A549 (cell line): ENCODE results near the gene EDNRA. TPM values are rescaled to one million over a fixed set of nuclear protein-coding genes. Genes with fewer than 3 reads are reported as not detected.

Experiments used
- ATAC-seq, 2 experiments: fragments of 200-7000 bp in 1 of 2; fragments of >200 bp in 1 of 2; cut with Nextera tagmentation in 1 of 2; cut with Tn5 transposase in 1 of 2; 3 replicates each; pipeline versions ENCODE4 v1.8.0 to v1.9.1; 2018 to 2020; ENCODE audit warnings: mild to moderate bottlenecking in 1 of 2, moderate library complexity in 1 of 2
- CTCF ChIA-PET: fragments of 300-600 bp; sonication (Branson Sonifier 250); formaldehyde crosslinking; extraction: SDS; loops from one replicate; lab custom pipeline; 2021; ENCODE audit warnings: antibody characterized with exemption, inconsistent platforms; lab: Yijun Ruan, JAX
- POLR2A ChIA-PET: fragments of 350-600 bp; formaldehyde crosslinking; extraction: SDS; loops from one replicate; lab custom pipeline; 2021; ENCODE audit warnings: antibody characterized with exemption, inconsistent platforms; lab: Yijun Ruan, JAX
- DNase-seq, 2 experiments: peaks; one replicate each; pipeline versions ENCODE4 v3.0.0 to v3.0.0-alpha.2; 2011 to 2016; ENCODE audit warnings: low read depth in 1 of 2, low spot score in 1 of 2
- FAIRE-seq: peaks from 2 replicates; lab custom pipeline; 2011; peaks lifted over from hg19 to GRCh38; lab: Jason Lieb, UNC
- H3K27ac ChIP-seq, 2 experiments: fragments of >200 bp; sonication (Bioruptor Twin); formaldehyde crosslinking; 3 replicates each; pipeline ENCODE4 v1.5.1; 2016 to 2017
- H3K4me1 ChIP-seq: fragments of >200 bp; sonication (Bioruptor Twin); formaldehyde crosslinking; 3 replicates; pipeline ENCODE4 v1.6.1; 2016
- H3K4me2 ChIP-seq: fragments of >200 bp; sonication (Bioruptor Twin); formaldehyde crosslinking; 3 replicates; pipeline ENCODE4 v1.6.1; 2016
- H3K4me3 ChIP-seq: fragments of >200 bp; sonication (Bioruptor Twin); formaldehyde crosslinking; 3 replicates; pipeline ENCODE4 v1.5.1; 2016
- H3K9me3 ChIP-seq: fragments of >200 bp; sonication (Bioruptor Twin); formaldehyde crosslinking; 3 replicates; pipeline ENCODE4 v1.6.1; 2016
- KDM5A ChIP-seq: fragments of 200-600 bp; sonication (generic); IDR thresholded peaks from 2 replicates; pipeline ENCODE4 v1.6.1; 2016; ENCODE audit warnings: antibody characterized with exemption, mild to moderate bottlenecking
- RAD21 ChIP-seq, 2 experiments: fragments of >200 bp in 1 of 2; sonication (Bioruptor Twin) in 1 of 2; formaldehyde crosslinking in 1 of 2; IDR thresholded peaks in 1 of 2; conservative IDR thresholded peaks in 1 of 2; 2 replicates in 1 of 2; 3 replicates in 1 of 2; pipeline ENCODE4 v1.6.1; 2012 to 2018; ENCODE audit warnings: inconsistent platforms in 1 of 2
- WGBS: methylation state at CpG from one replicate; pipeline ENCODE4 v1.1.6; 2017; ENCODE audit errors: missing lambda C conversion rate; 5-methylcytosine and 5-hydroxymethylcytosine counted together
- polyA plus RNA-seq, 4 experiments: library from polyadenylated mRNA; depleted of rRNA in 3 of 4; stranded (reverse); fragments of >200 nt; fragmentation: RNase III in 1 of 4; extraction: RNeasy Plus Mini Kit Qiagen cat#74134 plus additional on column Dnase treatment in 1 of 4; gene quantifications; 2 replicates in 3 of 4; 3 replicates in 1 of 4; pipeline ENCODE4 v1.2.3, GENCODE V29; 2011 to 2017

Gene EDNRA
- polyA plus RNA-seq, 2 of the 4 experiments (the other 2 are of a cell fraction), result 0.09 to 0.40 TPM

- H3K4me3 ChIP-seq, result no peak overlapping the region
- H3K4me2 ChIP-seq, result no peak overlapping the region
- ChIA-PET CTCF (interaction anchor here (0.6 to 1.9 kb wide), 3 partner anchors 22 to 575 kb away, joined by 3 to 4 read pairs (median 3); no protein-coding TSS in a partner anchor), POLR2A (no interaction called here)
- FAIRE-seq (no peak), DNase-seq (no peak)
- H3K9me3 ChIP-seq, result no peaks in the 10 kb centered on the region
- WGBS, result 64% methylated on average over 5 of the region's 5 CpGs
- H3K4me1 ChIP-seq, result peaks cover 7% of the 10 kb centered on the region; the same call in 2 of the 3 replicates
- TF ChIP-seq RAD21 (conservative IDR thresholded peaks at IDR 0.05 in 1 of 2, IDR thresholded peaks at IDR 0.05 in 1 of 2) (peak in 1 of 2 experiments; percentile 22; a peak in 1 of 5 replicates), KDM5A (no peak)
- TF ChIP-seq, all 56 proteins: peak for 1
- peak in 1 of 2 experiments; percentile 39; a peak in 1 of 6 replicates for ATAC-seq
- no peak overlapping the region for H3K27ac ChIP-seq
These were observed 113.2 kb downstream of the EDNRA start for GRCh38 chr4:147594107-147594506.

Other genes starting within 250 kb of the EDNRA start
- 25.2 and 30.5 TPM in 2 replicates for gene TMEM184C, start 136.3 kb downstream of the EDNRA start, polyA plus RNA-seq (2011; rRNA removed)
- gene TMEM184C, start 136.3 kb downstream of the EDNRA start, polyA plus RNA-seq (2017; fragmentation: RNase III; extraction: RNeasy Plus Mini Kit Qiagen cat#74134 plus additional on column Dnase treatment), result 17.4 to 17.6 TPM (median 17.6 TPM) in 3 replicates
- 6.1 and 6.3 TPM in 2 replicates for gene PRMT9, start 203.1 kb downstream of the EDNRA start, polyA plus RNA-seq (2011; rRNA removed)
- gene PRMT9, start 203.1 kb downstream of the EDNRA start, polyA plus RNA-seq (2017; fragmentation: RNase III; extraction: RNeasy Plus Mini Kit Qiagen cat#74134 plus additional on column Dnase treatment), result 2.8 to 3.0 TPM (median 3.0 TPM) in 3 replicates